Measurements from ENCODE around the gene FBH1.

- TF ChIP-seq CTCF (IDR thresholded peaks at IDR 0.05) (no peak), POLR2A (IDR thresholded peaks at IDR 0.05) (no peak)
Observed at GRCh38 chr10:5890452-5890915, 441 bp downstream of the FBH1 start.
